GM21381 (cell line): Measurements from ENCODE around the gene KRTAP4-11.
"Not testable (repeated sequence)": the region's sequence is repeated elsewhere in the genome, so short reads cannot be mapped to it uniquely, and the experiment has no call there.

Experiments used
- ATAC-seq: cut with Tn5 transposase; IDR thresholded peaks from one replicate; pipeline ENCODE4 v1.9.1; 2021; ENCODE audit warnings: mild to moderate bottlenecking, moderate library complexity; ENCODE audit not compliant: unreplicated experiment

The KRTAP4-11 gene

DNA sequence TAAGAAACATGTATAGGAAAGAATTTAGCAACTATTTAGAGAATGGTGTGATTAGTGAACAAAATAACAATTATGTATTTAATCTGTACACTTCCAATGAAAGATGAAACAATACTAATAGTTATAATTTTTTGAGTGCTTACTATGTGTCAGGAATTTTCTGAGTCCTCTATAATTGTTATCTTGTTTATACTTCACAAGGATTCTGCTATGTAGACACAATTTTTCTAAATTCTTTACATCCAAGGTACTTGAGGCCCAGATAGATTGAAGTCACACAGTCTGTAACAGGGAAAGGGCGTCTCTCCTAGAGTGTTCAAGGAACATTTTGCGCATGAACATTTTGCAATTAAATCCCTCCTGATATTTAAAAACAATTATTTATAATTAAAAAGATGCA is 6.9 kb upstream of the KRTAP4-11 start:
- no peak for ATAC-seq

DNA sequence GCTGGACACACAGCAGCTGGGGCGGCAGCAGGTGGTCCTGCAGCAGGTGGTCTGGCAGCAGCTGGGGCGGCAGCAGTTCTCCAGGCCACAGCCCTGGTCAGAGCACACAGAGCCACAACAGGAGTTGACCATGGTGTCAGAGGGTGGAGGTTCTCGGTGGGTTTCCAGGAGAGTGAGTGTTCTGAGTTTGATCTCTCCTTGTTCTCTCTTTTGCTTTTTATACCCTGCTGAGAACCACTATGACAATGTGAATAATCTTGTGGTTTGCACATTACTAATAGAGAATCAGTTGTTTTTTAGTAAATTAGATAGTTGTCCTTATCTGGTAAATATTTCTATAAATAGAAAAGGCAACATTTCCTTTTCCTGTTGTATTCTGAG is 5.8 kb upstream of the KRTAP4-11 start, which contains the start of gene KRTAP4-12:
TSS of gene KRTAP4-12 (minus strand) at position 192 of the 381 bp plus-strand sequence. CDS start at position 132, 60 bp downstream.
- not testable (repeated sequence) for ATAC-seq

DNA sequence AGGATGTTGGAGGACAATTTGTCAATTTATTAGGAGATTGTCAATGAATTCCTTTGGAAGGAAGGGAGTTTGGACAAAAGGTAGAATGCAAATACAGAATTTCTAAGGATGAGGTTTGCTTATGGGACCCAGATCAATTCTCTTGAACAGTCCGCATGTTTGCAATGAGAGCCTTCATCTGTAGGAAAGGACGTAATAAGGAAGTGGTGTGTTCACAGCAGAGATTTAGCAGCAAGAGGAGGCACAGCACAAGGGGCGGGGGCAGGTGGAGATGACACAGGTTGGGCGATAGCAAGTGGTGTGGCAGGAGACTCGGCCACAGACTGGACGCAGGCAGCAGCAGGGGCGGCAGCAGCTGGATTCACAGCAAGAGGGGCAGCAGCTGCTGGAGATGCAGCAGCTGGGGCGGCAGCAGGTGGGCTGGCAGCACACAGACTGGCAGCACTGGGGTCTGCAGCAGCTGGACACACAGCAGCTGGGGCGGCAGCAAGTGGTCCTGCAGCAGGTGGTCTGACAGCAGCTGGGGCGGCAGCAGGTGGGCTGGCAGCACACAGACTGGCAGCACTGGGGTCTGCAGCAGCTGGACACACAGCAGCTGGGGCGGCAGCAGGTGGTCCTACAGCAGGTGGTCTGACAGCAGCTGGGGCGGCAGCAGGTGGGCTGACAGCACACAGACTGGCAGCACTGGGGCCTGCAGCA is 5.3 kb upstream of the KRTAP4-11 start:
- ATAC-seq: not testable (repeated sequence)

DNA sequence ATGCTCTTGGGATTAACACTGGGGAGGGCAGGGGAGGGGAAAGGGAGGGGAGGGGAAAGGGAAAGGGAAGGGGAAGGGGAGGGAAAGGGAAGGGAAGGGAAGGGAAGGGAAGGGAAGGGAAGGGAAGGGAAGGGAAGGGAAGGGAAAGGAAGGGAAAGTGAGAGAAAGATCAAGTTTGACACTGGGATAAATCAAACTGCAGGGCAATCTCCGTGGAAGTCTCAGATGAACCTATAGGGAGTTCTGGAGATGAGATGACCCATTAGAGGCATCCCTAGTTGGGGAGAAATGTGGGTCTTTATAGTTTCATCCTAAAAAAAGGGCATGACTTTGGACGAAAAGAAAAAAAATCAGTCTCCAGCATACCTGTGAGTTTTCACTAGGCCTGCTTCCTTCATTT is 3.6 kb upstream of the KRTAP4-11 start:
- no peak for ATAC-seq

DNA sequence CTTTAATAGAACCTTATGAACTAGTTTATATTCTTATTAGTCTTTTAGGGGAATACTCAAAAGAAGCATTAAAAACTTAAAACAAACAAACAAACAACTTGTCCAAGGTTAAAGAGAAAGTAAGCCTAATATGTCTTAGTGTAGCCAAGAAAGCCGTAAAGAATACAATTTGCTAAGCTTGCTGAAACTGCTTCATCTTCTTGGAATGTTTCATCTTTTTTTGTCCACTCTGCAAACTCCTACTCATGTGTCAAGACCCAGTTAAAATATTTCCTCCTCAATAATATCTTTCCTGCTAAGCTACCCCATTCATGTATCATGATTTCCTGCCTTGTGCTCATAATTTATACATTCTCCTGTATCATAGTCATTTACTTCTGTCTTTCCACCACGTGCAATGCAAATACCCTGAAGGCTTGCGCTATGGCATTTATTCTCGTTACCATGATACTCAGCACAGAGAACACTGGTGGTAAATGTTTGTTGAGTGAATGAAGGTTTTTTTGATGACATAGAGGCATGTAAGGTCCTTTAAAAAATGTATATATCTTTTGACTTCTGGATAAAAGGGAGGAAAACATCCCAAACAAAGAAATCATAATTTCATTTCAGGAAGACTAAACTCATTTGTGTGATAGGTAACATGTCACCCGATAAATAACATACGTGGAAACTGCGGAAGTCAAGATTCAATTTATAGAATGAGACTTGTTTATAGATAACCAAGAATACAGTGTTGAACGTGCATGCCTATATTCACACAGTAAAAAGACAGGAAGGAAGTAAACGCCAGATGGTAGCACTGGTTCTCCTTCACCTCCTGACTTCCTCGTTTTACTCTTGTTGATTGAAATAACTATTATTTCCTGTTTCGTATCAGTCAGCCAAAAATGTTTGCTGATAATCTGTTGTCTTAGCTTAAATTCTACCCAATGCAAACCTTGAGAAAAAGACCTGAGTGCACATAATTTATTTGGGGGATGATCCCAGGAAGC is 1.8 kb upstream of the KRTAP4-11 start:
- ATAC-seq: not testable (repeated sequence)

DNA sequence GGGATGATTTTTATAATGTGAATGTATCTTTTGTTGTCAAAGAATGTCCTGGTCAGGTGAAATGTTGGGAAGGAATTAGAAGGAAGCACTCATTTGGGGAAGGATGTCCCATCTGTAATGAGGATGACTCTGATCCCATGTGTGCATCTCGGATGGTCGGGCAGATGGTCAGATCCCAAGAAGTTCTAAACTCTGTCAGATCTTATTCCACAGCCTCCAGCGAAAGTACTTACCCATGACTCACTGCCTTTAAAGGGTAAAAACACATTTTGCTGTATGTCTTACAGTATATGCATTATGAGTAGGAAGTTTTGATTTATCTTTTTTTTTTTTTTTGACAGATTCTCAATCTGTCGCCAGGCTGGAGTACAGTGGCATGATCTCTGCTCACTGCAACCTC is 548 bp upstream of the KRTAP4-11 start:
- no peak for ATAC-seq

DNA sequence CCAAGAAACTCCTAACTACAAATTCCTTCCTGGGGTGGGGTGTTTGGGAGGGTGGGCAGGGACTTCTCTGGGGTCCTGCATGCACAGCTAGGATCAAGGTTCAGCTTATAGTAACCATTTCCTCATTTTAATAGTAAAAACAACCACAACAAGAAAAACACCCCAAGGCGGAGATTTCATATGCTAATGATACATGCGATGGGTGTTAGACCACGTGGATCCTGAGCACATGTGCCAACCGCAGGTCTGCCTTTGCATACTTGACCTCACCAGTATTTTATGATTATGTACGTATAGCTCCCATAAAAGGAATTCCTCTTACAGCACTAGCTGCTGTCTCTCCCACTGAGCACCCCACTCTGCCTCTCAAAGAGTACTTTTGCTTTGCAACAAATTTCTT is 1.9 kb downstream of the KRTAP4-11 start:
- ATAC-seq: no peak

DNA sequence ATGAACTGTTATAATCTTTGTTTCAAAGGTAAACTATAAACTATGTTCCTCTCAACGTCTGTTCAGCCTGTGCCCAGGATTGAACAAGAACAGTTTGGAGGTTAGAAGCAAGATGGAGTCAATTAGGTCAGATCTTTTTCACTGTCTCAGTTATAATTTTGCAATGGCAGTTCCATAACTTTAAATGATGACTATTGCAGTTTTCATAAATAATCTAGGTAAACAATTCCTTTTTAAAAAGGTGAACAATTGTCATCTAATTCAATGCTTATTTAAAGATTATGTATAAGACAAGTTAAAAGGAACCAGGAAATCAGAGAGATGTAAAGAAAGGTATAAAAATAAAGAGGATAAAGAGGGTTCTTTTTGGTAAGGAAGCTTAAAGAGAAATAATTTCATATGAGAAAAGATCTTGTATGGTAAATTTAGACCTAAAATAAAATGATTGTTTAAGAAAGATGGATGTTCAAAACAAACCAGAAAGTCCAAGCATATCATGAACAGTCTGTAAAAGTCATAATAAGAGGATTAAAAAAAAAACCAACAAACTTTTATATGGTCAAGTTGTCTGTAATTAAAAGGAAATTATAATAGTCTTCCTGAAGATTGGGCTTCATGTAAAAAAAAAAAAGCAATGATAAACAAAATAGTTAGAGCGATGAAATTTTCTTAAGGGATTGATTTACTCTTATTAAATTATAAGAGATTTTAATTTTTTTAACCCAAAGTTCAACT is 6.9 kb downstream of the KRTAP4-11 start:
- ATAC-seq: no peak

DNA sequence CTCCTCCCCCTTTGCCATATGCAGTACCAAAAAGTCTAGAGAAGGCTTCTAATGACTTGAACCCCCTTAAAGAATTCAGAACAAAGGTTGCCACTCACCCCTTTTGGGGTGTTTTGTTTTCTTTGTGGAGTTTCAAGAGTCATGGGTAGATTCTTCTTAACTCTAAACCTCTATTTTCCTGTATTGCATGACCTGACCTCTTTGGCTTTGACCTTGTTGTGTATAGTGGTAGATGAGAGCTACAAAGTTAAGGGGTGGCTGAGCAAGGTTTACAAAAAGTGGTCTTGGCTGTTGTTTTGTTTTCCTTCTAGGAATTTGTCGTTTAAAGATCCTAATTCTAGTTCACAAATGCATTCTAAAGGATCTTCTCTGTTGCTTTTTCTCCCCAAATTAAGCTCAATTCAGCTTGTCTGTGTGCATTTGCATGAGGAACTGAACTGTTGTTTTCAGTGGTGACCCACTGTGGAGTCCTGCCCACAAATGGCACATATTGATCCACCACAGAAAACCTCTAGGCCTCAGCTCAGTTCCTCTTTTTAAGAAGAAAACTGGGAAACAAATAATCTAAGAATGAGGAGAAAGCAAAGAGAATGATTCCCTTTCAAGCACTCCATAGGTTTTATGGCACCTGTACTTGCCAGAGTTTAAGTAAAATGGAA is 9.3 kb downstream of the KRTAP4-11 start:
- ATAC-seq: not testable (repeated sequence)

DNA sequence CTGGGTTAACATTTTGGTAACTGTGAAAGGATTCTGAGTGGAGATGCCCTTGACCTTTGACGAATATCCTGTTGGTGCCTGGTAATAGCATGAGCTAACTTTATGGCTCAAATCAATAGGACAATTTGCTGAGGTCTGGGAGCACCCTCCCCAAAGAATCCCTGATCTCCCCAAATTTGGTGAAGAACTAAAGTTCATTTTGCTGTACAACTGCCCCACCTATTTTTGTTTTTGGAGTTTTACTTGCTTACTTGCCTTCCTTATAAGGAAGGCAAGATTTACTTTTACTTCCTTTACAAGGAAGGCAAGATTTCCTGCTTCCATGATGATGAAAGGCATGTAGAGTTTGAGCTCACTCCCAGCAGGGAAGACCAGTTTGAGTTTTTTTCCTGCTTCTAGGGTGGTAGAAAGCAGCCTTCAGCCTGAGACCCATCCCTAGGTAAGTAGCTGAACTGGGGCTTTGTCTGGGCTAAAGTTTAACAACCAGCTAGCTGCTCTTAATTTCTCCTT is 10.2 kb downstream of the KRTAP4-11 start:
- ATAC-seq: no peak

DNA sequence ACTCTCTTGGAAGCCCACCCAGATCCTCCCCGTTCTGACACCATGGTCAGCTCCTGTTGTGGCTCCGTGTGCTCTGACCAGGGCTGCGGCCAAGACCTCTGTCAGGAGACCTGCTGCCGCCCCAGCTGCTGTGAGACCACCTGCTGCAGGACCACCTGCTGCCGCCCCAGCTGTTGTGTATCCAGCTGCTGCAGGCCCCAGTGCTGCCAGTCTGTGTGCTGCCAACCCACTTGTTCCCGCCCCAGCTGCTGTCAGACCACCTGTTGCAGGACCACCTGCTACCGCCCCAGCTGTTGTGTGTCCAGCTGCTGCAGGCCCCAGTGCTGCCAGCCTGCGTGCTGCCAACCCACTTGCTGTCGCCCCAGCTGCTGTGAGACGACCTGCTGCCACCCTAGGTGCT is 12.8 kb downstream of the KRTAP4-11 start, which contains the start of gene KRTAP4-9:
TSS of gene KRTAP4-9 (plus strand) at position 43 of the 400 bp plus-strand sequence. CDS start at position 43, 0 bp downstream.
- ATAC-seq: not testable (repeated sequence)

DNA sequence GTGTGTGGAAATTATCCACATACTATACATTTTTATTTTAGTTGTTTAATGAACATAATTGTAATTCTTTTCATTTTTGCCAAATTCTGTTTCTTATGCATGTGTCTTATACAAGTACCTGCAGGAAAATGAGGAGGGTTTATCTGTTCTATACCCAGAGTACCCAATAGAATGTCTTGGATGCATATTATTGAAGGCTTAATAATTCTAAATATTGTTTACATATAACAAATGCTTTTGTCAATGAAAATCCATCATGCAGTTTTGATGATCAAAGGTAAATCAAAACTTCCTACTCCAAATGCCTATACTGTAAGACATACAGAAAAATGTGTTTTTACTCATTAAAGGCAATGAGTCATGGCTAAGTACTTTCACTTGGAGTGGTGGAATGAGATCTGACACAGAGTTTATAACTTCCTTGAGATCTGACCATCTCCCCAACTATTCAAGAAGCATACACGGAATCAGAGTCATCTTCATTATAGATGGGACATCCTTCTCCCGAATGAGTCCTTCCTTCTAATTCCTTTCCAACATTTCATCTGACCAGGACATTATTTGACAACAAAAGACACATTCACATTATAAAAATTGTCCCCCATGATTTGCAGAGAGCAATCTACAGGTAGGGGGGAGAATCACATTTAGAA is 13.7 kb downstream of the KRTAP4-11 start:
- not testable (repeated sequence) for ATAC-seq

DNA sequence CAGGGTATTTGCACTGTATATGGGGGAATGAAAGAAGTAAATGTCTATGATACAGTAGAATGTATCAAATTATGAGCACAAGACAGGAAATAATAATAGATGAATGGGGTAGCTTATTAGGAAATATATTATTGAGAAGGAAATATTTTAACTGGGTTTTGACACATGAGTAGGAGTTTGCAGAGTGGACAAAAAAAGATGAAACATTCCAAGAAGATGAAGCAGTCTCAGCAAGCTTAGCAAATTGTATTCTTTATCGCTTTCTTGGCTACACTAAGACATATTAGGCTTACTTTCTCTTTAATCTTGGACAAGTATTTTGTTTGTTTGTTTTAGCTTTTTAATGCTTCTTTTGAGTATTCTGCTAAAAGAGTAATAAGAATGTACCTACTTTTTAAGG is 14.3 kb downstream of the KRTAP4-11 start:
- no peak for ATAC-seq

DNA sequence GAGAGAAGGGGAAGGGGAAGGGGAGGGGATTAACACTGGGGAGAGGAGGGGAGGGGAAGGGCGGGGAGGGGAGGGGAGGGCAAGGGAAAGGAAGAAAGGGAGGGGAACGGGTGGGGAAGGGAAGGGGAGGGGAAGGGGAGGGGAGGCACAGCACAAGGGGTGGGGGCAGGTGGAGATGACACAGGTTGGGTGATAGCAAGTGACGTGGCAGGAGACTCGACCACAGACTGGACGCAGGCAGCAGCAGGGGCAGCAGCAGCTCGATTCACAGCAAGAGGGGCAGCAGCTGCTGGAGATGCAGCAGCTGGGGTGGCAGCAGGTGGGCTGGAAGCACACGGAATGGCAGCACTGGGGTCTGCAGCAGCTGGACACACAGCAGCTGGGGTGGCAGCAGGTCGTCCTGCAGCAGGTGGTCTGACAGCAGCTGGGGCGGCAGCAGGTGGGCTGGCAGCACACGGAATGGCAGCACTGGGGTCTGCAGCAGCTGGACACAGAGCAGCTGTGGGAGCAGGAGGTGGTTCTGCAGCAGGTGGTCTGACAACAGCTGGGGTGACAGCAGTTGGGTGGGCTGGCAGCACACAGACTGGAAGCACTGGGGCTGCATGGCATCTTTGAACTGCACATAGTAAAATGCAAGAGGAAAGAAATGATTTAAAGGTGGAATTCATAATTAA is 16.4 kb downstream of the KRTAP4-11 start, which contains the start of gene KRTAP4-16:
TSS of gene KRTAP4-16 (minus strand) at position 624 of the 674 bp plus-strand sequence. CDS start at position 624, 0 bp downstream.
- no peak for ATAC-seq

DNA sequence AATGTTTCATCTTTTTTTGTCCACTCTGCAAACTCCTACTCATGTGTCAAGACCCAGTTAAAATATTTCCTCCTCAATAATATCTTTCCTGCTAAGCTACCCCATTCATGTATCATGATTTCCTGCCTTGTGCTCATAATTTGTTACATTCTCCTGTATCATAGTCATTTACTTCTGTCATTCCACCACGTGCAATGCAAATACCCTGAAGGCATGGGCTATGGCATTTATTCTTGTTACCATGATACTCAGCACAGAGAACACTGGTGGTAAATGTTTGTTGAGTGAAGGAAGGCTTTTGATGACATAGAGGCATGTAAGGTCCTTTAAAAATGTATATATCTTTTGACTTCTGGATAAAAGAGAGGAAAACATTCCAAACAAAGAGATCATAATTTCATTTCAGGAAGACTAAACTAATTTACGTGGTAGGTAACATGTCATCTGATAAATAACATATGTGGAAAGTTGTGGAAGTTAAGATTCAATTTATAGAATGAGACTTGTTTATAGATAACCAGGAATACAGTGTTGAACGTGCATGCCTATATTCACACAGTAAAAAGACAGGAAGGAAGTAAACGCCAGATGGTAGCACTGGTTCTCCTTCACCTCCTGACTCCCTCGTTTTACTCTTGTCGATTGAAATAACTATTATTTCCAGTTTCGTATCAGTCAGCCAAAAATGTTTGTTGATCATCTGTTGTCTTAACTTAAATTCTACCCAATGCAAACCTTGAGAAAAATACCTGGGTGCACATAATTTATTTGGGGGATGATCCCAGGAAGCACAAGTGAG is 18.3 kb downstream of the KRTAP4-11 start:
- ATAC-seq: not testable (repeated sequence)

DNA sequence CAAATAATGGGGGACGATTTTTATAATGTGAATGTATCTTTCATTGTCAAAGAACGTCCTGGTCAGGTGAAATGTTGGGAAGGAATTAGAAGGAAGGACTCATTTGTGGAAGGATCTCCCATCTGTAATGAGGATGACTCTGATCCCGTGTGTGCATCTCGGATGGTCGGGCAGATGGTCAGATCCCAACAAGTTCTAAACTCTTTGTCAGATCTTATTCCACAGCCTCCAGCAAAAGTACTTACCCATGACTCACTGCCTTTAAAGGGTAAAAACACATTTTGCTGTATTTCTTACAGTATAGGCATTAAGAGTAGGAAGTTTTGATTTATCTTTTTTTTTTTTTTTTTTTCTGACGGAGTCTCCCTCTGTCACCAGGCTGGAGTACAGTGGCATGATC is 19.7 kb downstream of the KRTAP4-11 start:
- ATAC-seq: no peak

DNA sequence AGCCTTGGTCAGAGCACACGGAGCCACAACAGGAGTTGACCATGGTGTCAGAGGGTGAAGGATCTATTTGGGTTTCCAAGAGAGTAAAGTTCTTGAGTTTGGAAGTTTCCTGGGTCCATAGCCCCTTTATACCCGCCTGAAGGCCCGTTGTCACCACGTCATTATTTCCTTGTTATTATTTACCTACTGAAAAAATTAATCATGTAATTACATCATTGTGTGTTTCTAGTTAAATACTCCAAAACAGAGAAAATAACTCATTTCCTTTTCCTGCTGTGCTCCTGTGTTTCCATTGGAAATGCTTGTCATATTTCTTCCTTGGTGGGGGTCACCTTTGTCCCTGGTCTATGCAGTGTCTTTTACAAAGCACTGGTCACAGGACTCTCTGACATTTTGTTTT is 20.1 kb downstream of the KRTAP4-11 start, which contains the start of gene KRTAP4-8:
TSS of gene KRTAP4-8 (minus strand) at position 101 of the 400 bp plus-strand sequence. CDS start at position 43, 58 bp downstream.
- ATAC-seq: no peak

DNA sequence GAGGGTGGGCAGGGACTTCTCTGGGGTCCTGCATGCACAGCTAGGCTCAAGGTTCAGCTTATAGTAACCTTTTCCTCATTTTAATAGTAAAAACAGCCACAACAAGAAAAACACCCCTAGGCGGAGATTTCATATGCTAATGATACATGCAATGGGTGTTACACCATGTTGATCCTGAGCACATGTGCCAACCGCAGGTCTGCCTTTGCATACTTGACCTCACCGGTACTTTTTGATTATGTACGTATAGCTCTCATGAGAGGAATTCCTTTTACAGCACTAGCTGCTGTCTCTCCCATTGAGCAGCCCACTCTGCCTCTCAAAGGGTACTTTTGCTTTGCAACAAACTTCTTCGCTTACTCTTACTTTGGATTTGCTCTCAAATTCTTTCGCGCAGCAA is 22.1 kb downstream of the KRTAP4-11 start:
- ATAC-seq: no peak
